Fibroblast of lung (primary cell): ENCODE results near the gene KRTAP5-2.

Experiments
- EZH2 ChIP-seq: IDR thresholded peaks from 2 replicates; pipeline ENCODE4 v1.5.1; 2012; ENCODE audit warnings: low read length, control low read depth, mild to moderate bottlenecking; ENCODE audit errors: missing control alignments
- TF ChIP-seq, protein P1 (sequence below), 2 donors: IDR thresholded peaks in 1 of 2; conservative IDR thresholded peaks in 1 of 2; 1 replicate in 1 of 2; 2 replicates in 1 of 2; pipeline ENCODE4 v1.5.1; 2011 to 2012; ENCODE audit warnings: low read length in 2 of 2, control low read depth in 1 of 2, inconsistent platforms in 1 of 2, low read depth in 1 of 2, mild to moderate bottlenecking in 1 of 2

GRCh38 chr11:1563149-1563638 is 34.9 kb downstream of the KRTAP5-2 start:
- TF ChIP-seq EZH2: no peak
- TF ChIP-seq, protein P1, sequence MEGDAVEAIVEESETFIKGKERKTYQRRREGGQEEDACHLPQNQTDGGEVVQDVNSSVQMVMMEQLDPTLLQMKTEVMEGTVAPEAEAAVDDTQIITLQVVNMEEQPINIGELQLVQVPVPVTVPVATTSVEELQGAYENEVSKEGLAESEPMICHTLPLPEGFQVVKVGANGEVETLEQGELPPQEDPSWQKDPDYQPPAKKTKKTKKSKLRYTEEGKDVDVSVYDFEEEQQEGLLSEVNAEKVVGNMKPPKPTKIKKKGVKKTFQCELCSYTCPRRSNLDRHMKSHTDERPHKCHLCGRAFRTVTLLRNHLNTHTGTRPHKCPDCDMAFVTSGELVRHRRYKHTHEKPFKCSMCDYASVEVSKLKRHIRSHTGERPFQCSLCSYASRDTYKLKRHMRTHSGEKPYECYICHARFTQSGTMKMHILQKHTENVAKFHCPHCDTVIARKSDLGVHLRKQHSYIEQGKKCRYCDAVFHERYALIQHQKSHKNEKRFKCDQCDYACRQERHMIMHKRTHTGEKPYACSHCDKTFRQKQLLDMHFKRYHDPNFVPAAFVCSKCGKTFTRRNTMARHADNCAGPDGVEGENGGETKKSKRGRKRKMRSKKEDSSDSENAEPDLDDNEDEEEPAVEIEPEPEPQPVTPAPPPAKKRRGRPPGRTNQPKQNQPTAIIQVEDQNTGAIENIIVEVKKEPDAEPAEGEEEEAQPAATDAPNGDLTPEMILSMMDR (conservative IDR thresholded peaks at IDR 0.05 in 1 of 2, IDR thresholded peaks at IDR 0.05 in 1 of 2; ENCODE audit: low read depth in 1 of 2, low read length in 2 of 2): no peak
